GM12892 (cell line): ENCODE data around the gene EPN3.

ENCODE experiments used
- POLR2A ChIP-seq: IDR thresholded peaks from 2 replicates; pipeline ENCODE4 v1.6.1; 2011; ENCODE audit warnings: low read depth, low read length, control low read depth
- POLR2AphosphoS5 ChIP-seq: IDR thresholded peaks from 2 replicates; pipeline ENCODE4 v1.6.1; 2011; ENCODE audit warnings: low read depth, low read length, control low read depth
- TAF1 ChIP-seq: IDR thresholded peaks from 2 replicates; pipeline ENCODE4 v1.6.1; 2011; ENCODE audit warnings: low read depth, mild to moderate bottlenecking, control low read depth, low read length, borderline replicate concordance

DNA sequence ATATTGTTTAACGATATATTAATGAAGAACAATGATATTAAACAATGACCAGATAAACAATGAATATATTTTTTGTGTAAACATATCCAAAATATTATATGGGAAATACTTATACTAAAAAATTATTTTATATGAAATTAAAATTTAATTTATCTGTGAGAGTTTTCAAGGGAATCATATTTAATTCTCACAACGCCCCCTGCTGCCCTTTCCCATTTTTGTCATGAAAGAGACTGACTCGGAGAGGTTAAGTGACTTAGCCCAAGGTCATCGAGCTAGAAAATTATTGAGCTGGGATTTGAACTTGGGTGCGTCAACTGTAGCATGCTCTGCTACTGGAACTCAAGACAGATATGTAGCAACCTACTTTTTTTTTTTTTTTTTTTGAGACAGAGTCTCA lies 31.5 kb upstream of the EPN3 start:
- TF ChIP-seq POLR2AphosphoS5, result no peak
- no peak for TF ChIP-seq POLR2A
- TF ChIP-seq TAF1, result no peak
